Ishikawa (cell line): ENCODE results near the gene HLA-C.

ENCODE experiments used
- CEBPB ChIP-seq: IDR thresholded peaks from 2 replicates; pipeline ENCODE4 v1.6.1; 2012
- CREB1 ChIP-seq: IDR thresholded peaks from 2 replicates; pipeline ENCODE4 v1.6.1; 2012; ENCODE audit warnings: low read depth
- EGR1 ChIP-seq: IDR thresholded peaks from 2 replicates; pipeline ENCODE4 v1.6.1; 2012
- EP300 ChIP-seq: IDR thresholded peaks from 2 replicates; pipeline ENCODE4 v1.6.1; 2012; ENCODE audit warnings: borderline replicate concordance
- FOXM1 ChIP-seq: IDR thresholded peaks from 2 replicates; pipeline ENCODE4 v1.6.1; 2012; ENCODE audit warnings: low read depth, borderline replicate concordance
- NFIC ChIP-seq: IDR thresholded peaks from 2 replicates; pipeline ENCODE4 v1.6.1; 2012
- RAD21 ChIP-seq: IDR thresholded peaks from 2 replicates; pipeline ENCODE4 v1.6.1; 2012; ENCODE audit warnings: low read depth
- TAF1 ChIP-seq: IDR thresholded peaks from 2 replicates; pipeline ENCODE4 v1.6.1; 2012; ENCODE audit warnings: low read depth, mild to moderate bottlenecking
- TCF12 ChIP-seq: IDR thresholded peaks from 2 replicates; pipeline ENCODE4 v1.6.1; 2012; ENCODE audit warnings: low read depth
- TEAD4 ChIP-seq: IDR thresholded peaks from 2 replicates; pipeline ENCODE4 v1.6.1; 2012
- YY1 ChIP-seq: IDR thresholded peaks from 2 replicates; pipeline ENCODE4 v1.6.1; 2012; ENCODE audit warnings: low read depth
- ZBTB7A ChIP-seq: IDR thresholded peaks from 2 replicates; pipeline ENCODE4 v1.6.1; 2012; ENCODE audit warnings: low read depth
- TF ChIP-seq, protein P1 (sequence below): IDR thresholded peaks from 2 replicates; pipeline ENCODE4 v1.6.1; 2012; ENCODE audit warnings: low read depth, mild to moderate bottlenecking
- TF ChIP-seq, protein P2 (sequence below): IDR thresholded peaks from 2 replicates; pipeline ENCODE4 v1.6.1; 2012
- TF ChIP-seq, protein P3 (sequence below): IDR thresholded peaks from 2 replicates; pipeline ENCODE4 v1.6.1; 2012

Gene HLA-C

DNA sequence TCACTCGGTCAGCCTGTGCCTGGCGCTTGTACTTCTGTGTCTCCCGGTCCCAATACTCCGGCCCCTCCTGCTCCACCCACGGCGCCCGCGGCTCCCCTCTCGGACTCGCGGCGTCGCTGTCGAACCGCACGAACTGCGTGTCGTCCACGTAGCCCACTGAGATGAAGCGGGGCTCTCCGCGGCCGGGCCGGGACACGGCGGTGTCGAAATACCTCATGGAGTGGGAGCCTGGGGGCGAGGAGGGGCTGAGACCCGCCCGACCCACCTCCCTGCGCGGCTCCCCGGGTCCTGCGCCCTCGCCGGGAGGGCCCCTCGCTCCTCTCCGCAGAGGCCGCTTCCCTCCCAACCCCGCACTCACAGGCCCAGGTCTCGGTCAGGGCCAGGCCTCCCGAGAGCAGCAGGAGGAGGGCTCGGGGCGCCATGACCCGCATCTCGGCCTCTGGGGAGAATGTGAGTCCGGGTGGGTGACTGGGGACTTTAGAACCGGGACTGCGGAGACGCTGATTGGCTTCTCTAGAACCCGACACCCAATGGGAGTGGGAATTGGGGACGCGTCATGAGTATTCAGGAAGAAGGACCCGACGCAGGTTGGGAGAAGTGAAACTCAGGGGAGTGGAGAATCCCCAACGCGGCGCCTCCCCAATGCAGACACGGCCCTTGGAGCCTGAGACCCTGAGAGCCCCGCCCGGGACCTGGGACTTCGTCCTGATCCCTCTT is at the start of gene HLA-C:
Gene HLA-C (minus strand): TSS at position 452 of the 717 bp plus-strand sequence. CDS start 21 bp downstream, at position 431.
- no peak for TF ChIP-seq TEAD4
- TF ChIP-seq CREB1: peak; percentile 77

DNA sequence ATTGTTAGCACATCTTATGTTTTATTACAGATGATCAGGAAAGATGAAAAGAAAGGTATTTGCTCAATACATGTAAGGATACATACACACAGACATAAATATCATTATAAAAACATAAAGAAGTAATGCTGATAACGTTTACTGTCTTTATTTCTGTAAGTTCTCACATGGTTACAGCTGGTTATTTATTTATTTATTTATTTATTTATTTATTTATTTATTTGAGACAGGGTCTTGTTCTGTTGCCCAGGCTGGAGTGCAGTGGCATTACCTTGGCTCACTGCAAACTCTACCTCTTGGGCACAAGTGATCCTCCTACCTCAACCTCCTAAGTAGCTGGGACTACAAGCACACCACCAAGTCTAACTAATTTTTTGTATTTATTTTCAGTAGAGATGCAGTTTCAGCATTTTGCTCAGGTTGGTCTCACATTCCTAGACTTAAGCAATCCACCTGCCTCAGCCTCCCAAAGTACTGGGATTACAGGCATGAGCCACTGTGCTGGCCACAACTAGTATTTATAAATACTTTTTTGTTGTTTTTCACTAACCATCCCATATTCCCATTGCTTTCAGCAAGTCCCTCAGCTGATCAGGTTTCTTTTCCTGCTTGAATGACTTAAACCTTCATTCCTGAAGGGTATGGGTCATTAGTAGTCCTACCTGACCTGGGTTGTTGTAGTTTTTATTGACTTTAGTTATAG is 49.3 kb upstream of the HLA-C start:
- TF ChIP-seq, protein P1, sequence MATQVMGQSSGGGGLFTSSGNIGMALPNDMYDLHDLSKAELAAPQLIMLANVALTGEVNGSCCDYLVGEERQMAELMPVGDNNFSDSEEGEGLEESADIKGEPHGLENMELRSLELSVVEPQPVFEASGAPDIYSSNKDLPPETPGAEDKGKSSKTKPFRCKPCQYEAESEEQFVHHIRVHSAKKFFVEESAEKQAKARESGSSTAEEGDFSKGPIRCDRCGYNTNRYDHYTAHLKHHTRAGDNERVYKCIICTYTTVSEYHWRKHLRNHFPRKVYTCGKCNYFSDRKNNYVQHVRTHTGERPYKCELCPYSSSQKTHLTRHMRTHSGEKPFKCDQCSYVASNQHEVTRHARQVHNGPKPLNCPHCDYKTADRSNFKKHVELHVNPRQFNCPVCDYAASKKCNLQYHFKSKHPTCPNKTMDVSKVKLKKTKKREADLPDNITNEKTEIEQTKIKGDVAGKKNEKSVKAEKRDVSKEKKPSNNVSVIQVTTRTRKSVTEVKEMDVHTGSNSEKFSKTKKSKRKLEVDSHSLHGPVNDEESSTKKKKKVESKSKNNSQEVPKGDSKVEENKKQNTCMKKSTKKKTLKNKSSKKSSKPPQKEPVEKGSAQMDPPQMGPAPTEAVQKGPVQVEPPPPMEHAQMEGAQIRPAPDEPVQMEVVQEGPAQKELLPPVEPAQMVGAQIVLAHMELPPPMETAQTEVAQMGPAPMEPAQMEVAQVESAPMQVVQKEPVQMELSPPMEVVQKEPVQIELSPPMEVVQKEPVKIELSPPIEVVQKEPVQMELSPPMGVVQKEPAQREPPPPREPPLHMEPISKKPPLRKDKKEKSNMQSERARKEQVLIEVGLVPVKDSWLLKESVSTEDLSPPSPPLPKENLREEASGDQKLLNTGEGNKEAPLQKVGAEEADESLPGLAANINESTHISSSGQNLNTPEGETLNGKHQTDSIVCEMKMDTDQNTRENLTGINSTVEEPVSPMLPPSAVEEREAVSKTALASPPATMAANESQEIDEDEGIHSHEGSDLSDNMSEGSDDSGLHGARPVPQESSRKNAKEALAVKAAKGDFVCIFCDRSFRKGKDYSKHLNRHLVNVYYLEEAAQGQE: no peak
- no peak for TF ChIP-seq FOXM1
- no peak for TF ChIP-seq YY1
- TF ChIP-seq, protein P2, sequence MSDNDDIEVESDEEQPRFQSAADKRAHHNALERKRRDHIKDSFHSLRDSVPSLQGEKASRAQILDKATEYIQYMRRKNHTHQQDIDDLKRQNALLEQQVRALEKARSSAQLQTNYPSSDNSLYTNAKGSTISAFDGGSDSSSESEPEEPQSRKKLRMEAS: no peak
- TF ChIP-seq TEAD4: no peak
- no peak for TF ChIP-seq CREB1
- no peak for TF ChIP-seq EGR1
- TF ChIP-seq RAD21: no peak
- no peak for TF ChIP-seq EP300
- TF ChIP-seq TAF1: no peak
- TF ChIP-seq ZBTB7A: no peak
- TF ChIP-seq, protein P3, sequence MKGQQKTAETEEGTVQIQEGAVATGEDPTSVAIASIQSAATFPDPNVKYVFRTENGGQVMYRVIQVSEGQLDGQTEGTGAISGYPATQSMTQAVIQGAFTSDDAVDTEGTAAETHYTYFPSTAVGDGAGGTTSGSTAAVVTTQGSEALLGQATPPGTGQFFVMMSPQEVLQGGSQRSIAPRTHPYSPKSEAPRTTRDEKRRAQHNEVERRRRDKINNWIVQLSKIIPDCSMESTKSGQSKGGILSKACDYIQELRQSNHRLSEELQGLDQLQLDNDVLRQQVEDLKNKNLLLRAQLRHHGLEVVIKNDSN: no peak
- TF ChIP-seq TCF12: no peak

DNA sequence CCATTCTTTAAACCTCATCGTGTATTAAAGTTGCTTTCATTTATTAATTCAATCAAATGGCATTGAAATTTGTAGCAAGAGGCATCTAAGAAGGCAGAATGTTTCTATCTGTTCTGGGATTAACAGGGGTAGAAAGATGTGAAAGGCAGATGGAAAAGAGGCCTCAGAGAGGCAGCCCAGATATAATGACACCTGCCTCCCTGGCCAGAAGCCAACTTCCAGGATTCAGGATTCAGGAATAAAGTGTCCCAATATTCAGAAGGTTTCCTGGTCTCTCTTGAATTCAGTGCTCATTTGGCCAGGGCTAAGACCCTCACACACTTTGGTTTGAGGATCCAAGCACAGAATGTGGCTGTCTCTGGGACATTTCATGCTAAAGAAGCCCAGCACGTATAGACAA is 45.1 kb upstream of the HLA-C start:
- TF ChIP-seq FOXM1 (no peak), TCF12 (no peak), NFIC (no peak), YY1 (no peak)

DNA sequence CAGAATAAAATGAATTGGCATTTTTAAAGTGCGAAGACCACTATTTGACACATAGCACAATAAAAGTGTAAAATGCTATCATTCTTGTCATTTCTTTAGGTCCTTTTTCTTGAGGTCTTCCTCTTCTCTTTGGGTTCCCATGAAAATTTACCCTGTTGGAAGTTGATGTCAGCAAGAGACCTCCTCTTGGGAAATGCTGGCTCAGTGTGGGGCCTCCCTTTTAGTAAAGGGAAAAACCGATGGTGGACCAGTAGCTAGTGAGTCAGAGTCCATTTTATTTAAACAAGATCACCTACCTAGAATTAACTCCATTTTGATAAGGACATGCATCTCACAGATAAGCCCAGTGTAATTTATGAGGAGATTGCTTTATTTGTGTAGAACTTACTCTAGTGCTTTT is 37.7 kb upstream of the HLA-C start:
- TF ChIP-seq RAD21 (no peak), CREB1 (no peak), EGR1 (no peak), TCF12 (no peak), ZBTB7A (no peak), TAF1 (no peak), FOXM1 (no peak), NFIC (no peak), TEAD4 (no peak), YY1 (no peak), CEBPB (no peak), EP300 (no peak)
- TF ChIP-seq, protein P2: no peak
- TF ChIP-seq, protein P3: no peak
- TF ChIP-seq, protein P1: no peak

DNA sequence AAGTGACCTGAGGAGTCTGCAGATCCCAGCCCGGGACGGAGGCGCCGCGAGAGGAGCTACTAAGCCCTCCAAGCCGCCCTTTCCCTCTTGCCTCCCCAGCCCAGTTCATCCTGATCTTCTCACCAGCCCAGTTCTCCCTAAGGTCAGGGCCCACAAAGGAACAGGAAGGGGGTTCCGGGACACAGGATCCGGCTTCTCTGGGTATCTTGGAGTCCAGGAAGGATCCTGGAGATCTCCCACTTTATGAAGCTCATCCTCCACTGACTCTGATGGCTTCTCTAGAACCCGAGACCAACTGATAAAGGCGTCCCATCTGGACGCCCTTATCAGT is 36.9 kb upstream of the HLA-C start:
- TF ChIP-seq, protein P3: no peak
- no peak for TF ChIP-seq CEBPB
- TF ChIP-seq TEAD4: no peak
- TF ChIP-seq NFIC: no peak
- no peak for TF ChIP-seq EP300
- no peak for TF ChIP-seq CREB1
- TF ChIP-seq, protein P2: no peak
- TF ChIP-seq FOXM1: no peak
- no peak for TF ChIP-seq YY1
- TF ChIP-seq TAF1: no peak
- TF ChIP-seq, protein P1: no peak
- no peak for TF ChIP-seq TCF12
- TF ChIP-seq EGR1: no peak
- TF ChIP-seq ZBTB7A: no peak
- no peak for TF ChIP-seq RAD21
